Epithelial cell of prostate (primary cell): ENCODE data around the gene APBA3.

Experiments used
- DNase-seq: peaks from one replicate; pipeline ENCODE4 v3.0.0-alpha.2; 2011; ENCODE audit warnings: low read depth, low spot score
- H3K27ac ChIP-seq: fragments of 450-650 bp; 2 replicates; pipeline ENCODE4 v1.5.1; 2017; ENCODE audit warnings: mild to moderate bottlenecking

Gene APBA3, protein sequence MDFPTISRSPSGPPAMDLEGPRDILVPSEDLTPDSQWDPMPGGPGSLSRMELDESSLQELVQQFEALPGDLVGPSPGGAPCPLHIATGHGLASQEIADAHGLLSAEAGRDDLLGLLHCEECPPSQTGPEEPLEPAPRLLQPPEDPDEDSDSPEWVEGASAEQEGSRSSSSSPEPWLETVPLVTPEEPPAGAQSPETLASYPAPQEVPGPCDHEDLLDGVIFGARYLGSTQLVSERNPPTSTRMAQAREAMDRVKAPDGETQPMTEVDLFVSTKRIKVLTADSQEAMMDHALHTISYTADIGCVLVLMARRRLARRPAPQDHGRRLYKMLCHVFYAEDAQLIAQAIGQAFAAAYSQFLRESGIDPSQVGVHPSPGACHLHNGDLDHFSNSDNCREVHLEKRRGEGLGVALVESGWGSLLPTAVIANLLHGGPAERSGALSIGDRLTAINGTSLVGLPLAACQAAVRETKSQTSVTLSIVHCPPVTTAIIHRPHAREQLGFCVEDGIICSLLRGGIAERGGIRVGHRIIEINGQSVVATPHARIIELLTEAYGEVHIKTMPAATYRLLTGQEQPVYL

GRCh38 chr19:3761382-3762129 lies at the start of gene APBA3:
TSS of gene APBA3 (minus strand) at chr19:3761692. CDS start at chr19:3760264, 1,428 bp downstream.
- DNase-seq = peak; percentile 14
- peak within 1 kb of the TSS; percentile 96 for H3K27ac ChIP-seq

- H3K27ac ChIP-seq = no peak overlapping the region
- DNase-seq = no peak
Measured at GRCh38 chr19:3810708-3811355, 49.3 kb upstream of the APBA3 start.

DNA sequence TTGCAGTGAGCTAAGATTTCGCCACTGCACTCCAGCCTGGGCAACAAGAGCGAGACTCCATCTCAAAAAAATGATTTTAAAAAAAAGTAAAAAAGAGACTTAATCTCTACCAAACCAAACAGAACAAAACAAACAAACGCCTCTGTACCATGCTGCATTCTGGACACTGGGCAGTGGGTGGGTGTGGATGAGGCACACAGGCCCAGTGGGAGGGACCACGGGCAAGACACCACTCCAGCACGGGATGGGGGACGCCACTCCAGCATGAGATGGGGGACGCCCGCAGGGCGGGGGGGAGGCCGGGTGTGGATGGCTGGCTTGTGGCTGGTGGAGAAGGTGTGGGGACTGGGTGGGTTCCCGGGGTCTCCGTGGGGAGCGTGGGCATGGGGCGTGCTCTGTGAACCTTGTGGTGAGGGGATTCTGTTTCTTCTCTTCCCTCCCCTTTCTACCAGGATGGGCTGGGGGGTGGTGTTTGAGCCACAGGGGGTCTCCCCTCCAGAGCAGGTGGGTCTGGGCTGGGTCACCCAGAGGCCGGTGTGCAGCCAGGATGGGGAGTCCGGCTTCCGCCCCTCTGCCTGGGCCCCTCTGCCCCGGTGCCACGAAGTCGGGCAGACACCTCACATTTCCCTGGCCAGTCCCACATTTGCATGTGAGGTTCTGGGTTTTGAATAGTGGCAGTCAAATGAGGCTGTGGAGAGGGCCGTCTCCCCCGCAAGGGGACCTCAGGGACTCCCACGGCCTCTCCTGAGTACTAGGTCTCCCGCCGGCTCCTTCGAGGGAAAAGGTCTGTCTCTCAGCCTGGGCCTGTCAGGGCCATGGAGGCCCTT lies 48.6 kb upstream of the APBA3 start:
- H3K27ac ChIP-seq = no peak overlapping the region
- no peak for DNase-seq

DNA sequence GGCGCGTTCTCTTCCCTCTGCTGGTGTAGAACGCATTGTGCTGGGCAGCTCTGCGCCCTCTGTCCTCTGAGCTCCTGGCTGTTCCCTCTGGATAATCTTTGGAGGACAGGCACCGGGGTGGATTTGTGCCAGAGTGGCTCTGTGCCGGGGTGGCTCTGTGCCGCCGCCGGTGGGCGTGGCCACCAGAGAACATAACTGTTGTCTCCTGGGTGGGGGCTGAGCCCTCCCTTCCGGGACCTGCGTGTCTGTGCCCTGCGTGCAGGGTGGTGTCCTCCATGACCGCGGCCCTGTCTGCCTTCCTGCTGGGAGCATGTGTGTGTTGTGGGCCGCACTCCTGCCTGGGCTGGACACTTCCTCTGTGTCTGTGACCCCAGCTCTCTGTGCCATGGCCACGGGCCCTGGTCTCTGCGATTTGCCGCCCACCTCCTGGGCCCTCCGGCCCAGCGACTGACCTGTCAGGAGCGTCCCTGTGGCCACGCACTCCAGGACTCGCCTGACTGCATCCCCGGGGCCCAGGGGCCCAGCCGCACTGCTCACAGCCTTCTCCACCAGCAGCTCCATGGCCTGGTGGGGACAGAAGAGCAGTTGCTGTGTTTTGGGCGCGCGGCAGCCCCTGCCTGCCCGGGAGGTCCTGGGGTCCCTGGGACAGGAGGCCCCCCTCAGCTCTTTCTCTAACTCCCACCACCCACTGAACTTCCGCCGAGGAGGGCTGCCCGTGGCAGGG lies 47.1 kb upstream of the APBA3 start:
- H3K27ac ChIP-seq = no peak overlapping the region
- DNase-seq = no peak

DNA sequence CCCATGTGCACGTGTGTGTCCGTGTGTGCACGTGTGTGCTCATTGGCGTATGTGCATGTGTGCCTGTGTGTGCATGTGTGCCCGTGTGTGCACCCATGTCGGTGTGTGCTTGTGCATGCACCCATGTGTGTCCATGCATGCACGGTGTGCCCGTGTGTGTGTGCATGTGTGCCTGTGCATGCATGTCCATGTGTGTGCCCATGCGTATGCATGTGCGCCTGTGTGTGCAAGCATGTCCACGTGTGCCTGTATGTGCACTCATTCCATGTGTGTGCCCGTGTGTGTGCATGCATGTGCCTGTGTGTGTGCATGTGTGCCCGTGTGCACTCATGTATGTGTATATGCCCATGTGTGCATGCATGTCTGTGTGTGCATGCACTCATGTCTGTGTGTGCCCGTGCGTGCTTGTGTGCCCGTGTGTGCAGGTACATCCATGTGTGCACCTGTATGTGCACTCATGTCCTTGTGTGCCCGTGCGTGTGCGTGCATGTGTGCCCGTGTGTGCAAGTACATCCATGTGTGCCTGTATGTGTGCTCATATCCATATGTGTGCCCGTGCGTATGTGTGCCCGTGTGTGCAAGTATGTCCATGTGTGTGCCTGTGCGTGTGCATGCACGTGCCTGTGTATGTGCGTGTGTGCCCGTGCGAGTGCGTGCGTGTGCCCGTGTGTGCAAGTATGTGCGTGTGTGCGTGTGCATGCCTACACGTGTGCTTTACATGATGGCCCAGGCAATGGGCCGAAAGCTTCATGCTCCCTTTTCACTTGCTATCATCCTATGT lies 46.3 kb upstream of the APBA3 start:
- no peak overlapping the region for H3K27ac ChIP-seq
- DNase-seq = no peak

GRCh38 chr19:3807131-3807480 lies 45.6 kb upstream of the APBA3 start:
- DNase-seq = no peak
- no peak overlapping the region for H3K27ac ChIP-seq

DNA sequence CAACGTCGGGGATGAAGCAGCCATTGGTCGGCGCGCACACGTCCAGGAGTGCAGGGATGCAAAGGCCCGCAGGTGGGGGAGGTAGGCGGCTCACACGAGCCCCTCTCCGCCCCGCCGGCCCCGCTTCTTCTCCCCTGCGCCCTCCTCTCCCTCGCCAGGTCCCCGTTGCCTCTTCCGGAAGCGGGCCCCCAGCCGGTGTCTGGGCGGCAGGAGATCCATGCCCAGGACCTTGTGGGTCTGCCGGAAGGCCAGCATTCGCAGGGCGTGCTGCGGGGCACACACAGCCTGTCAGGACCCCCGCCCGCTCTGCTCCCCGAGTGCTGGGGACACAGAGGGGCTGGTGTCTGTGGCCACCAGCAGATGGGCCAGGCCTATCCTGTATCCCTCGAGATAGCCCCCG lies 44.4 kb upstream of the APBA3 start:
- no peak for DNase-seq

GRCh38 chr19:3804429-3804828 lies 42.9 kb upstream of the APBA3 start:
- DNase-seq = no peak
- no peak overlapping the region for H3K27ac ChIP-seq

More for the DNA sequence above, 44.4 kb upstream of the APBA3 start:
- no peak overlapping the region for H3K27ac ChIP-seq

- no peak overlapping the region for H3K27ac ChIP-seq
- no peak for DNase-seq
Measured at GRCh38 chr19:3803986-3804385, 42.5 kb upstream of the APBA3 start.

- H3K27ac ChIP-seq = no peak overlapping the region
- no peak for DNase-seq
Measured at GRCh38 chr19:3803114-3803888, 41.8 kb upstream of the APBA3 start.

DNA sequence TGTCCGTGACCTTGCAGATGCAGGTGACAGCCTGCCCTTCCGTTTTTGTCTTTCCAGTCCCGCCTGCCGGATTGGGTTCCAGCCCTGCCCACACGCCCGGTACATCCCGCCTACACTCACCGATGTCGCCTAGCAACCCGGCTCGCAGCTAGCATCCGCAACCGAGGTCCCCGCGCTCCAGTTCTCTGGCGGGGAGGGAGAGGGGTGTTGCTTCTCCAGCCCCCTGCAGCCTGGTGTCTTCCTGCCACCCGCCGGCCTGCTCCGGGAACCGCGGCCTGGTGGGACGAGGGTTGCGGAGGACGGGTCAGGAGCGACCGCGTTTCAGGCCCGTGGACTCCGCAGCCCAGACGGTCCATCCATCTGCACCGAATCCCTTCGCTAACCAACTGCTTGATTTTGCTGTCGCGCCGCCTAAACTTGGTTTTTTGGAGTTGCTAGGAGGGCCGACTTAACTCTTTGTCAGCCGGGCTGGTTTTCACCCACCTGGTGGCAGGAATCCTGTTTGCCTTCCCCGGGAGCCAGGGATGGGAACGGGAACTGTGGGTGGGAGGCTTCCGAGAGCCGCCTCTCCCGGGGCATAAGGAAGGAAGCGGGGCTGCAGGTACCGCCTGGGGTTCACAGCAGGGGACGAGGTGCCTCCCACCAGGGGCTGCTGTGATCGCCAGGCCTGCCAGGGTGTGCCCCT lies 40.1 kb upstream of the APBA3 start:
- DNase-seq = no peak
- no peak overlapping the region for H3K27ac ChIP-seq

DNA sequence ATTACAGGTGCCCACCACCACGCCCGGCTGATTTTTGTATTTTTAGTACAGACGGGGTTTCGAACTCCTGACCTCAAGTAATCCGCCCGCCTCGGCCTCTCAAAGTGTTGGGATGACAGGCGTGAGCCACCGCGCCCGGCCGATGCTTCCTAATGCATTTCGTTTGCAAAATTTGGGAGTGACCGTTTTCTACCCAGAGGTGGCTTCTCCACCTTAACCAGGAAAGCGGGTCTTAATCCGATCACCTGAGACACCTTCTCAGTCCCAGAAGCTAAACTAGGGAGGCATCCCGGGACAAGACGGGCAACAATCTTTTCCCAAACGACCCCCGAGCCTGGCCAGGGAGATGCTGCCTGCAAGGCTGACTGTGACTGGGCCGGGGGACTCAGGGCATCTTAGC lies 39.5 kb upstream of the APBA3 start:
- DNase-seq = no peak
- no peak overlapping the region for H3K27ac ChIP-seq

GRCh38 chr19:3798137-3798536 lies 36.6 kb upstream of the APBA3 start:
- H3K27ac ChIP-seq = no peak overlapping the region
- no peak for DNase-seq

DNA sequence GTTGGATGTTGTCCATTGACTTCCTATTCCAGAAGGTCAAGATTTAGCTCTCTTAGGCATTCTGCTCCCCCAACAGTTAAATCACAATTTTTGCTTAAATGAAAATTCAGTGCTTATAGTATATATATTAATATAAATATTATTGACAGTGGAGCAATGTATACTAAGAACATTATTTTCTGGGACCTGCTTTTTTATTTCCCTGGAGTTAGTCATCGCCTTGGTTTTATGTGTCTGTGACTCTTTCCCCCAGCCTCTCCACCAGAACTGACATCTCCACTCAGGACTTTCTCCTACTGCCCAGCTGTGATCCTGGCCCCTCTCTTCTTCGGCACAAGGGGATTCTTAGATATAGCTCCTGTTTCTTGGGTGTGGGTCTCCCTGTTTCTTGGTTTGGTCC lies 34.9 kb upstream of the APBA3 start:
- no peak overlapping the region for H3K27ac ChIP-seq
- no peak for DNase-seq

DNA sequence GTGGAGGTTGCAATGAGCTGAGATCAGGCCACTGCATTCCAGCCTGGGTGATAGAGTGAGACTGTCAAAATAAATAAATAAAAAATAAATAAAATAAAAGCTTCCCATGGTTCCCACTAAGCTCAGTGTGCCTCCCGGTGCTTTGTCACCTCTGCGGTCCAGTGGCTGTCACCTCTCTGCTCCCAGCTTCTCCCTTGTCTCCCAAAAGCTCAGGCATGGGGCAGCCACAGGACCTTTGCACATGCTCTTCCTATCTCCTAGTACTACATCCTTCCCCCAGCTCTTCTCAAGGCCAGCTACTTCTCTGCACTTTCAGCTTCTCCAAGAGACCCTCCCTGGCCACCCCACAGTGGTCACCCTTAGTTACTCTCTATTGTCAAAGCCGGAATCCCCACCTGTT lies 32.3 kb upstream of the APBA3 start:
- H3K27ac ChIP-seq = no peak overlapping the region
- no peak for DNase-seq

DNA sequence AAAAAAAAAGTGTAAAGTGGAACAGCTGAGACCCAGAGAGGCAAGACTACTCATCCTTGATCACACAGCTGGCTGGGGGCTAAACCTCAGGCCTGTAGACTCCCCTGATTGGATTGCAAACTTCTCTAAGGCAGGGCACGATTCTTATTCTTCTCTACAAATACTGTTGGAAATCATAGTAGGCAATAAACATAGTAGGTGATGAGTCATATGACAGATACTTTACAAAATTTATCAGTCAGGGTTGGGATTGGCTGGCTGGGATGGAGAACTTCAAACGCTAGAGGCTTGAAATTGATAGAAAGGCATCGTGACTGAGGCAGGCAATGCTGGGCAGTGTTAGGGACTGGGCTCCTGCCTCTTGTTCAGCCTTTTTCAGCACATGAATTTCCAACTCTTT lies 30.6 kb upstream of the APBA3 start:
- no peak overlapping the region for H3K27ac ChIP-seq
- DNase-seq = no peak

- DNase-seq = no peak
- H3K27ac ChIP-seq = no peak overlapping the region
Measured at GRCh38 chr19:3790941-3791340, 29.4 kb upstream of the APBA3 start.
